IPS-15b (cell line): ENCODE results near the gene TRIM46.
"Not testable (repeated sequence)": the region's sequence is repeated elsewhere in the genome, so short reads cannot be mapped to it uniquely, and the experiment has no call there.

Source experiments
- H3K27me3 ChIP-seq: one replicate; pipeline ENCODE4 v1.6.1; 2013; ENCODE audit warnings: low read length; ENCODE audit not compliant: control insufficient read depth, insufficient read depth
- H3K36me3 ChIP-seq: one replicate; pipeline ENCODE4 v1.6.1; 2013; ENCODE audit warnings: low read length; ENCODE audit not compliant: control insufficient read depth, insufficient read depth
- H3K4me1 ChIP-seq: one replicate; pipeline ENCODE4 v1.6.1; 2013; ENCODE audit warnings: mild to moderate bottlenecking, low read length; ENCODE audit not compliant: control insufficient read depth, insufficient read depth
- H3K4me3 ChIP-seq: one replicate; pipeline ENCODE4 v1.5.1; 2013; ENCODE audit warnings: low read depth, low read length
- H3K9ac ChIP-seq: one replicate; pipeline ENCODE4 v1.6.1; 2013; ENCODE audit warnings: low read depth, mild to moderate bottlenecking, low read length
- H3K9me3 ChIP-seq: one replicate; pipeline ENCODE4 v1.6.1; 2013; ENCODE audit warnings: mild to moderate bottlenecking, low read length; ENCODE audit not compliant: control insufficient read depth, insufficient read depth

TRIM46 gene

DNA sequence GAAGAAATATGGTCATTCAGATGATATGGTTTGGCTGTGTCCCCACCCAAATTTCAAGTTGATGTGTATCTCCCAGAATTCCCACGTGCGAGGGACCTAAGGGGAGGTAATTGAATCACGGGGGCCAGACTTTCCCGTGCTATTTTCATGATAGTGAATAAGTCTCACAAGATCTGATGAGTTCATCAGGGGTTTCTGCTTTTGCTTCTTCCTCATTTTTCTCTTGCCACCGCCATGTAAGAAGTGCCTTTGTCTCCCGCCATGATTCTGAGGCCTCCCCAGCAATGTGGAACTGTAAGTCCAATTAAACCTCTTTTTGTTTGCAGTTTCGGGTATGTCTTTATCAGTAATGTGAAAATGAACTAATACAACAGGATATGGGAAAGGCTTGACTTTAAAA is 31.9 kb upstream of the TRIM46 start:
- Histone ChIP-seq H3K36me3 (no peaks in the 10 kb centered on the region), H3K27me3 (peaks cover 6% of the 10 kb centered on the region), H3K4me1 (peaks cover 2% of the 10 kb centered on the region), H3K4me3 (no peak overlapping the region), H3K9ac (no peak overlapping the region), H3K9me3 (no peaks in the 10 kb centered on the region)

DNA sequence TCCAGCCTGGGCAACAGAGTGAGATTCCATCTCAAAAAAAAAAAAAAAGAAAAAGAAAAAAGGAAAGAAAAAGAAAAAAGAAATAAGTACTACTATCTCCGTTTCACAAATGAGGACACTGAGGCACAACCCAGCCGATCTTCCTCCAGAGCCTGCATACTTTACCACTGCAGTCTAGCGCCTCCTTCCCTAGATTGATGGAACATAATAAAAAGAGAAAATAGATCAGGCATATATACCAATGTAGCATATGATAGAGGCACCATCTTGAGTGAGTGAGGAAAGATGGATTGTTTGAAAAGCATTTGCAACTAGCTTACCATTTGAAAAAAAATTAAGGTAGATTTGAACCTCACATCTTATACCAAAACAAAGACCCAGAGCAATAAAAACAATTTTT is 28.2 kb upstream of the TRIM46 start:
- H3K36me3 ChIP-seq, result no peaks in the 10 kb centered on the region
- H3K27me3 ChIP-seq, result peaks cover 6% of the 10 kb centered on the region
- H3K9me3 ChIP-seq, result no peaks in the 10 kb centered on the region
- no peak overlapping the region for H3K4me3 ChIP-seq
- no peak overlapping the region for H3K9ac ChIP-seq
- no peaks in the 10 kb centered on the region for H3K4me1 ChIP-seq

DNA sequence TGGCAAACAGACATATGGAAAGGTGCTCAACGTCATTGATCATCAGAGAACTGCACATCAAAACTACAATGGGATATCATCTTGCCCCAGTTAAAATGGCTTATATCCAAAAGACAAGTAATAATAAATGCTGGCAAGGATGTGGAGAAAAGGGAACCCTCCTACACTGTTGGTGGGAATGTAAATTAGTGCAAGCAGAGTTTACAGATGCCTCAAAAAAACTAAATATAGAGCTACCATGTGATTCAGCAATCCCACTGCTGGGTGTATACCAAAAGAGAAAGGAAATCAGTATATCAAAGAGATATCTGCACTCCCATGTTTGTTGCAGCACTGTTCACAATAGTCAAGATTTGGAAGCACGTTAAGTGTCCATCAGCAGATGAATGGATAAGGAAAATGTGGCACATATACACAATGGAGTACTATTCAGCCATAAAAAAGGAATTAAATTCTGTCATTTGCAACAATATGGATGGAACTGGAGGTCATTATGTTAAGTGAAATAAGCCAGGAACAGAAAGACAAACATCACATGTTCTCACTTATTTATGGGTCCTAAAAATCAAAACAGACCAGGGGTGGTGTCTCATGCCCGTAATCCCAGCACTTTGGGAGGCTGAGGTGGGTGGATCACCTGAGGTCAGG is 17.5 kb upstream of the TRIM46 start:
- not testable (repeated sequence) for H3K4me3 ChIP-seq, H3K4me1 ChIP-seq, H3K9ac ChIP-seq, H3K36me3 ChIP-seq, H3K9me3 ChIP-seq, H3K27me3 ChIP-seq

DNA sequence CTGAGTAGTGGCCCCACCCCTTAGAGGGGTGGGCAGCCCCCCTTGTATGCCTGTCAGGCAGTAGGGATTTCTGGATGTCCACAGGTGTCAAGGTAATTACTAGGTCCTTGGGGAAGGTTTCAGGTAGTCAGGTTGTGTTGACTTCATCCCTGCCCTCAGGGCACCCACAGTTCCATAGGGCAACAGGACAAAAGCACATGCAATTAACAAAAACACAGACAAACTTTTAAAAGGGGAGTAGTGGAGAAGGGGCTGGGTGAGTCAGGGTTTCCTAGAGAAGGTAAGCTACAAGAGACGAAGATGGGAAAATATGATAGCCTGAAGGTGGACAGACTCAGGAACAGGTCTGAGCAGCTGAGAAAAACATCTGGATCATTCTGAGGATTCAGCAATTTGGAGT is 14.7 kb upstream of the TRIM46 start:
- Histone ChIP-seq H3K4me1 (no peaks in the 10 kb centered on the region), H3K27me3 (no peaks in the 10 kb centered on the region), H3K9ac (no peak overlapping the region), H3K36me3 (no peaks in the 10 kb centered on the region), H3K4me3 (no peak overlapping the region), H3K9me3 (no peaks in the 10 kb centered on the region)

DNA sequence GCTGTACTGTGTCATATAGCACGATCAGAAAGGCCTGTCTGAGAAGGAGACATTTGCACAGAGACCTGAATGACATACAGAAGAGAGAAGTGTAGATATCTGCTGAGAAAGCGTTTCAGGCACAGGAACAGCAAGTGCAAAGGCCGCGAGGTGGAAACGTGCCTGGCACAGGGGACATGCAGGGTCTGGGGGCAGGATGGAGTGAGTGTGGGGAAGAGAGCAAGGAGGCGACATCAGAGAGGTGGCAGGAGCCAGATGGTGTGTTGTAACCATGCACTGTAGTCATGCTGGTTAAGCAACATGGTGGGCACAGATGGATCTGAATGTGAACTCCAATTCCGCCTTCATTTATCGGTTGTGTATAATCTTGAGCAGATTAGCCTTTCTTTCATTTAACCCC is 13.5 kb upstream of the TRIM46 start:
- H3K4me1 ChIP-seq, result no peaks in the 10 kb centered on the region
- no peaks in the 10 kb centered on the region for H3K27me3 ChIP-seq
- no peaks in the 10 kb centered on the region for H3K36me3 ChIP-seq
- no peak overlapping the region for H3K9ac ChIP-seq
- no peak overlapping the region for H3K4me3 ChIP-seq
- no peaks in the 10 kb centered on the region for H3K9me3 ChIP-seq

DNA sequence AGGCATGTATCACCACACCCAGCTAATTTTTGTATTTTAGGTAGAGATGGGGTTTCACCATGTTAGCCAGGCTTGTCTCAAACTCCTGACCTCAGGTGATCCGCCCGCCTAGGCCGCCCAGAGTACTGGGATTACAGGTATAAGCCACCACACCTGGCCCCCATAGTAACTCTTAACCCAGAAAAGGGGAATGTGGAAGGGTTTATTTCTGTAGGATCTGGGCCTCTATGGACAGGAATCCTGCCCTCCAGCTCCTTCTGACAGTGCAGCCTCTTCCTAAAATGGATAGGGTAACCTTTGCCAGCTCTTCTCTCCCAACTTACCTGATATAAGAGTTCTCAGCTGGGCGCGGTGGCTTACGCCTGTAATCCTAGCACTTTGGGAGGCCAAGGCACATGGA is 11.0 kb upstream of the TRIM46 start:
- not testable (repeated sequence) for H3K27me3 ChIP-seq, H3K9ac ChIP-seq, H3K4me3 ChIP-seq, H3K9me3 ChIP-seq, H3K4me1 ChIP-seq, H3K36me3 ChIP-seq

DNA sequence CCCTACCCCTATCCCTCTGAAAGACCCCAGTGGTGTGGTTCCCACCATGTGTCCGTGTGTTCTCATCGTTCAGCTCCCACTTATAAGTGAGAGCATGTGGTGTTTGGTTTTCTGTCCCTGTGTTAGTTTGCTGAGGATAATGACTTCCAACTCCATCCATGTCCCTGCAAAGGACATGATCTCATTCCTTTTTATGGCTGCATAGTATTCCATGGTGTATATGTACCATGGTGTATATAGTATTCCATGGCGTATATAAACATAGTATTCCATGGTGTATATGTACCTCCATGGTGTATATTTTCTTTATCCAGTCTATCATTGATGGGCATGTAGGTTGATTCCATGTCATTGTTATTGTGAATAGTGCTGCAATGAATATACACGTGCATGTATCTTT is 9.9 kb upstream of the TRIM46 start:
- H3K36me3 ChIP-seq, H3K4me1 ChIP-seq, H3K27me3 ChIP-seq, H3K4me3 ChIP-seq, H3K9me3 ChIP-seq, H3K9ac ChIP-seq: not testable (repeated sequence)

DNA sequence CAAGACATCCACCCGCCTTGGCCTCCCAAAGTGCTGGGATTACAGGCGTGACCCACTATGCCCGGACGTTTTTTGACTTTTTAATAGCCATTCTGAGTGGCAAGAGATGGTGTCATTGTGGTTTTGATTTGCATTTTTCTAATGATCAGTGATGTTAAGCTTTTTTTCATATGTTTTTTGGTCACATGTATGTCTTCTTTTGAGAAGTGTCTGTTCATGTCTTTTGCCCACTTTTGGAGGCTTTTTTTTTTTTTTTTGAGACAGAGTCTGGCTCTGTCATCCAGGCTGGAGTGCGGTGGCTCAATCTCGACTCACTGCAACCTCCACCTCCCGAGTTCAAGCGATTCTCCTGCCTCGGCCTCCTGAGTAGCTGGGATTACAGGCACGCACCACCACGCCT is 9.0 kb upstream of the TRIM46 start:
- not testable (repeated sequence) for H3K27me3 ChIP-seq, H3K9me3 ChIP-seq, H3K4me1 ChIP-seq, H3K9ac ChIP-seq, H3K4me3 ChIP-seq, H3K36me3 ChIP-seq

DNA sequence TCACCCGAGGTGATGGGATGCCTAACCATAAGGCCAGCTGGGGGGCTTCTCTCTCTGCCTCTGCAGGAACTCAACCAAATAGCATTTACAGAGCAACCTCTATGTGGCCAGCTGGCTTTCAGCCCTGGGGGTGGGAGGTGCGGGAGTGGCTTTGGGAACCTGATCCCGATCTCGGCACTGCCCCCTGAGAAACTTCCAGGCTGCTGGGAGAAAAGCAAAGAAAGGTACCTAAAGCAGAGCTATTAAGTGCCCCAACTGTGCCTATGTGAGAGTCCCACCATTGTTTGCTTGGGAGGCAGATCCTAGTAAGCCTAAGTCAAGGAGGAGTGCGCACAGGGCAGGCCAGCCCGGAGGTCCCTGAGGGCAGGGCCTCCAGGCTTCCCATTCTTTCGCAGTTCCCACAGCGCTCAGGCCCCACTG is 7.6 kb upstream of the TRIM46 start:
- Histone ChIP-seq H3K9ac (no peak overlapping the region), H3K4me1 (peaks cover 3% of the 10 kb centered on the region), H3K4me3 (peak overlapping the region; percentile 76), H3K36me3 (peaks cover 3% of the 10 kb centered on the region), H3K9me3 (no peaks in the 10 kb centered on the region), H3K27me3 (no peaks in the 10 kb centered on the region)

DNA sequence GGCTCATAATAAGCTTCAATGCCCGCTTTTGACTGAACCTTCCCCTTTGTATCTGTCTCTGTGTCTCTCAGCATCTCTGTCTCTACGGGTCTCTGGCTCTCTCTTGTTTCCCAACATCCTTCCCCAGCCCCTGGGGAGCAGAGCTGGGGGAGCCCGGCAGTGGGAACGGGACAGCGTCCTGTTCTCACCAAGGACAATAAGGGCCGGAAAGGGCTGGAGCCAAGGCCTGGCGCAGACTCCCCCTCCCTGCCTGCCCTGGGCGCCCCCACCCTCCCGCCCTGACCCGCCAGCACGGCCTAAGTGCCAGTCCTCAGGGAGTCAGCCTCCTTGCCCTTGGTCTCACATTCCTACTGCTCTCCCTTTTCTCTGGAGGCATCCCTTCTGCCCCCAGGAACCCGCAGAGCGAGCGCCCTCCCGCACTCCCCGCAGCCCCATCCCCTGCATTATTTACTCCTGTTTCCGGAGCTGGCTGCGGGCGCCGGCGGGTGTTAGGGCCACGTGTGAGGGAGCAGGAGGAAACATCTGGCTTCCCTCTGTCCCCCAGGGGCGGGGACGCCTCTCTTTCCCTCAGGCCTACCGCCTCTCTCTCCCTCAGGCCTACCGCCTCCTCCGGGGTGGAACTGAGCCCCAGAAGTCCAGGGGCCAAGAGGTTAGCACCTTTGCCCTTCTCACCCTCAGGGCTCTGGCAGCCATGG is 7.0 kb upstream of the TRIM46 start:
- peaks cover 3% of the 10 kb centered on the region for H3K4me1 ChIP-seq
- H3K9me3 ChIP-seq, result no peaks in the 10 kb centered on the region
- H3K9ac ChIP-seq, result no peak overlapping the region
- peaks cover 3% of the 10 kb centered on the region for H3K36me3 ChIP-seq
- peak overlapping the region; percentile 76 for H3K4me3 ChIP-seq
- no peaks in the 10 kb centered on the region for H3K27me3 ChIP-seq

DNA sequence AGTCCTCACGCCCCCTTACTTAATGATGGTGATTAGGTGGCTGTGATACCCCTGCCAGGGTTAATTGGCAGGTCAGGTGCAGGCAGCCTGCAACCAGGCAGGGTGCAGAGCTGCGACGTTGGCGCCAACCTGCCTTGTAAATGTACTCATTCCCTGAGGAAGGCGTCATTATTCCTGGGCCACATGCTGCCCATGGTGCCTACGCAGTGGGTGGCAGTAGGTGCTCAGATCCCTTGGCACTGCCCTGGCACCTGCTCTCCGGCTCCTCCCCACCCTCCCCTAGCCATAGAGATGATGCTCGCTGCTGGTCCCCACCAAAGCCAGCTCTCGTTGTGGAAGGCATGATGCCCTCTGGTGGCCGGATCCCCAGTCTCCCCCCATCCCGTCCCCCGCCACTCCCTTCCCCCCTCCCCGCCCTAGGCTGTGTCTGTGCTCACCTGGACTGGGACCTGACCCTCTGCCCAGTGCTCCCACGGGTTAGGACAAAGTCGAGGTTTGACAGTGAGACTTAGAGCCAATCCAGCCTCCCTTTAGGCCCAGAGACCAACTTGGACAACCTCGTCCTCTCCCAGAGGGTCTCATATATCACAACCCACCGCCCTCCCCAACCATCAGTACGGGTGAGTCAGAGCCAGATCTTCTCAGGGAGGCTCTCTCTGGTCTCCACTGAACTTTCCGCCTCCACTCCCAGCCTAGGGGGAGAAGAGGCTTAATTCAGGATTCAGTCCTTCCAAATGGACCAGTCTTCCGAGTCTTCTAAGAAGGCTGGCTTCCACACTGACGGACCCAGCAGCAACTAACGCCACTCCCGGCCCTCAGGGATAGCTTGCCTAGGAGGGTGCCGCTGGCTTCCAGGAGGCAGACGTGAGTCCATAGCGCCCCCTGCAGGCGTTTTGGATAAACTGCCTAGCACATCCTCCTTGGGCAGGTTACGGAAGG is 6.2 kb upstream of the TRIM46 start:
- Histone ChIP-seq H3K36me3 (peaks cover 3% of the 10 kb centered on the region), H3K27me3 (no peaks in the 10 kb centered on the region), H3K9me3 (no peaks in the 10 kb centered on the region), H3K9ac (no peak overlapping the region), H3K4me3 (peak overlapping the region; percentile 76), H3K4me1 (peaks cover 3% of the 10 kb centered on the region)

DNA sequence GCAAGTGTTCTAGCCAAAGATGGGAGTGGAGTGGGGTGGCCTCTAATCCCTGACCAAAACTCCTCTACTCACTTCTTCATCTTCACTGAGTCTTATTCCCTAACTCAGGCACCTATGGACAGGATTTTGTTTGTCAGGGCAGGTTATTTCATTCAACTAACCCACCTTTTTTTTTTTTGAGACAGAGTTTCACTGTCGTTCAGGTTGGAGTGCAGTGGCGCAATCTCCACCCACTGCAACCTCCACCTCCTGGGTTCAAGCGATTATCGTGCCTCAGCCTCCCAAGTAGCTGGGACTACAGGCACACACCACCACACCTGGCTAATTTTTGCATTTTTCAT is 5.6 kb upstream of the TRIM46 start:
- not testable (repeated sequence) for H3K9me3 ChIP-seq, H3K9ac ChIP-seq, H3K27me3 ChIP-seq, H3K4me3 ChIP-seq, H3K36me3 ChIP-seq, H3K4me1 ChIP-seq
